Muscle layer of duodenum (tissue), 2 donors: Measurements from ENCODE around the gene HHAT.

Source experiments
- H3K27ac ChIP-seq: one replicate; pipeline ENCODE4 v1.7.0; 2013; ENCODE audit warnings: mild to moderate bottlenecking, low read length
- H3K27me3 ChIP-seq: one replicate; pipeline ENCODE4 v1.7.0; 2013; ENCODE audit warnings: low read depth, mild to moderate bottlenecking, control low read depth, low read length
- H3K36me3 ChIP-seq, 2 donors: one replicate each; pipeline ENCODE4 v1.7.0; 2013; ENCODE audit warnings: low read length in 2 of 2, control low read depth in 1 of 2, mild to moderate bottlenecking in 1 of 2; ENCODE audit not compliant: insufficient read depth in 2 of 2, control insufficient read depth in 1 of 2
- H3K4me1 ChIP-seq, 2 donors: one replicate each; pipeline ENCODE4 v1.7.0; 2013; ENCODE audit warnings: low read length in 2 of 2, mild to moderate bottlenecking in 2 of 2, control low read depth in 1 of 2, moderate library complexity in 1 of 2; ENCODE audit not compliant: insufficient read depth in 2 of 2, control insufficient read depth in 1 of 2
- H3K4me3 ChIP-seq, 2 donors: one replicate each; pipeline ENCODE4 v1.7.0; 2013; ENCODE audit warnings: low read length in 2 of 2, low read depth in 1 of 2, mild to moderate bottlenecking in 1 of 2
- H3K9me3 ChIP-seq, 2 donors: one replicate each; pipeline ENCODE4 v1.7.0; 2013; ENCODE audit warnings: low read length in 2 of 2, control low read depth in 1 of 2, mild to moderate bottlenecking in 1 of 2; ENCODE audit not compliant: control insufficient read depth in 1 of 2
- donor health status: healthy.

Gene HHAT

GRCh38 chr1:210588946-210589345, 260.2 kb downstream of the HHAT start:
- no peak overlapping the region for H3K27ac ChIP-seq
- H3K4me1 ChIP-seq: peaks cover 0 to 5% of the 10 kb centered on the region in 2 donors
- H3K36me3 ChIP-seq: no peaks in the 10 kb centered on the region
- H3K9me3 ChIP-seq: peaks cover 0 to 6% of the 10 kb centered on the region in 2 donors
- no peak overlapping the region for H3K4me3 ChIP-seq
- no peaks in the 10 kb centered on the region for H3K27me3 ChIP-seq

GRCh38 chr1:210591214-210591613, 262.5 kb downstream of the HHAT start:
- peaks cover 0 to 6% of the 10 kb centered on the region in 2 donors for H3K9me3 ChIP-seq
- no peaks in the 10 kb centered on the region for H3K36me3 ChIP-seq
- no peaks in the 10 kb centered on the region for H3K27me3 ChIP-seq
- H3K4me1 ChIP-seq: peaks cover 0 to 5% of the 10 kb centered on the region in 2 donors
- H3K4me3 ChIP-seq: no peak overlapping the region
- no peak overlapping the region for H3K27ac ChIP-seq

- H3K4me1 ChIP-seq: no peaks in the 10 kb centered on the region
- peaks cover 0 to 2% of the 10 kb centered on the region in 2 donors for H3K9me3 ChIP-seq
- no peak overlapping the region for H3K4me3 ChIP-seq
- H3K27ac ChIP-seq: no peak overlapping the region
- peaks cover 0 to 4% of the 10 kb centered on the region in 2 donors for H3K36me3 ChIP-seq
- H3K27me3 ChIP-seq: no peaks in the 10 kb centered on the region
Observed at GRCh38 chr1:210594605-210595004, 265.9 kb downstream of the HHAT start.

- Histone ChIP-seq H3K9me3 (no peaks in the 10 kb centered on the region), H3K4me1 (no peaks in the 10 kb centered on the region), H3K27ac (no peak overlapping the region), H3K36me3 (peaks cover 0 to 4% of the 10 kb centered on the region in 2 donors), H3K27me3 (no peaks in the 10 kb centered on the region), H3K4me3 (no peak overlapping the region)
Observed at GRCh38 chr1:210596641-210597040, 267.9 kb downstream of the HHAT start.

DNA sequence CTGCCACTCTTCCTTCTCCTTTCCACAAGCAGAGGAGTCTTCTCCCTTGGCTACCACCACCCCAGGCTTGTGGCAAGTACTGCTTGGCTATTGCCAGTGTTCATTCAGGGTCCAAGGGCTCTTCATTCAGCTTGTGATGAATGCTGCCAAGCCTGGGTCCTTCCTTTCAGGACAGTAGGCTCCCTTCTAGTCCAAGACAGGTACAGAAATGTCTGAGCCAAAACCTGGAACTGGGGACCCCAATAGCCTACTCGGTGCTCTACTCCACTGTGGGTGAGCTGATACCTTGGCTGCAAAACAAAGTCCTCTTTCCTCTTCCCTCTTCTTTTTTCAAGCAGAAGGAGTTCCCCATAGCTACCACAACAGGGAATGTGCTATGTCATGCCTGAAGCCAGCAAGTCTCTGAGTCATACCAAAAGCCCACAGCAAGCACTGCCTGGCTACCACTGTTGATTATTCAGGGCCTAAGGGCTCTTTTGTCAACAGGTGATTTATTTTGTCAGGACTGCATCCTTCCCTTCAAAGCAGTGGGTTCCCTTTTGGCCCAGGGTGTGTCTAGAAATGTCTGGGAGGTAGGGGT, 268.9 kb downstream of the HHAT start:
- Histone ChIP-seq H3K9me3 (no peaks in the 10 kb centered on the region), H3K36me3 (peaks cover 0 to 4% of the 10 kb centered on the region in 2 donors), H3K27ac (no peak overlapping the region), H3K4me1 (no peaks in the 10 kb centered on the region), H3K27me3 (no peaks in the 10 kb centered on the region), H3K4me3 (no peak overlapping the region)

- Histone ChIP-seq H3K9me3 (no peaks in the 10 kb centered on the region), H3K4me1 (no peaks in the 10 kb centered on the region), H3K4me3 (no peak overlapping the region), H3K27me3 (no peaks in the 10 kb centered on the region), H3K36me3 (peaks cover 0 to 4% of the 10 kb centered on the region in 2 donors), H3K27ac (no peak overlapping the region)
Observed at GRCh38 chr1:210598135-210598652, 269.5 kb downstream of the HHAT start.

- H3K4me1 ChIP-seq: no peaks in the 10 kb centered on the region
- no peaks in the 10 kb centered on the region for H3K9me3 ChIP-seq
- H3K27ac ChIP-seq: no peak overlapping the region
- no peak overlapping the region for H3K4me3 ChIP-seq
- H3K36me3 ChIP-seq: peaks cover 0 to 4% of the 10 kb centered on the region in 2 donors
- H3K27me3 ChIP-seq: no peaks in the 10 kb centered on the region
Observed at GRCh38 chr1:210600421-210601159, 271.9 kb downstream of the HHAT start.

DNA sequence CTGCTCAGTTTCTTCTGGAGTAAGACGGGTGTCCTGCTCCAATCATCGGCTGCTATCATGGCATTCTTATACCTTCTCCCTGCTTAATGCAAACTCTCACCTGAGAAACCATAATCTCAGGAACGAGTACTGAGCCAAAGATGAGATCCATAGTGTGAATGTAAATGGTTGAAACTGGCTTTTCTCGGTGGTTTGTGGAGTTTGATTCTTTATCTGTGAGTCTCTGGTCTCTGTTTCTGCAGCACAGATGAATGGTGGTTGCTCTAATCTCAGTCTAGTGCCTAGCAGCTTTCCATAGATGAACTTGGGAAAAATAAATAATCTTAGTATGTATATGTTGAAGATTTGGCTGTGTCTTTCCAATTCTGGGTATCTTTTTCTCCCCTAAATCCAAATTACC, 274.4 kb downstream of the HHAT start:
- H3K4me1 ChIP-seq: no peaks in the 10 kb centered on the region
- H3K9me3 ChIP-seq: no peaks in the 10 kb centered on the region
- no peak overlapping the region for H3K4me3 ChIP-seq
- H3K36me3 ChIP-seq: peaks cover 0 to under 1% of the 10 kb centered on the region in 2 donors
- no peak overlapping the region for H3K27ac ChIP-seq
- no peaks in the 10 kb centered on the region for H3K27me3 ChIP-seq

DNA sequence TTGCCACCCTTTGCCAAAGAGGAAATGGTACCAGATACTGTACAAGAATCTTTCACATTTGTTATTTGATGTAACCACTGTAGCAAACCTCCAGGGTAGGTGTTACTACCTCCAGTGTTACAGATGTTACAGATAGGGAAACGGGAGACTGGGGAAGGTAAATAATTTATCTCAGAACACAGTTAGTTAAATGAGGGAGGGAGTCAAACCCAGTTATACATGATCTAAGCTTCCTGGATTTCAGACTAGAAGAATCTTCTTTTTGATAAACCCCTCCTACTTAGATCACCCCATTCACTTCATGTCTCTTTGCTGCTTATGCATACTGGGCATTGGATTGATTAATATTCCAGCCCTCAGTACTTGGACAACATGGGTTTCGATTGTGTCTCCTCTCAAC, 276.4 kb downstream of the HHAT start:
- Histone ChIP-seq H3K36me3 (no peaks in the 10 kb centered on the region), H3K27me3 (no peaks in the 10 kb centered on the region), H3K9me3 (no peaks in the 10 kb centered on the region), H3K4me3 (no peak overlapping the region), H3K27ac (no peak overlapping the region), H3K4me1 (no peaks in the 10 kb centered on the region)

GRCh38 chr1:210607361-210607760, 278.7 kb downstream of the HHAT start:
- Histone ChIP-seq H3K9me3 (no peaks in the 10 kb centered on the region), H3K36me3 (no peaks in the 10 kb centered on the region)

DNA sequence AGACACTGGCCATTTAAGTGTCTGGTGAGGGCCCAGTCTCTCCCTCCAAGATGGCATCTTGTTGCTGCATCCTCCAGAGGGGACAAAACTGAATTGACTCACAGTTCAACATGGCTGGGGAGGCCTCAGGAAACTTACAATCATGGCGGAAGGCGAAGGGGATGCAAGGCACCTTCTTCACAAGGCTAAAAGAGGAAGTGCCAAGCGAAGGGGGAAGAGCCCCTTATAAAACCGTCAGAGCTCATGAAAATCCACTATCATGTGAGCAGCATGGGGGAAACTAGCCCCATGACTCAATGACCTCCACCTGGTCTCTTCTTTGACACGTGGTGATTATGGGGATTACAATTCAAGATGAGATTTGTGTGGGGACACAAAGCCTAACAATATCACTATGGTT, 280.1 kb downstream of the HHAT start:
- Histone ChIP-seq H3K27me3 (no peaks in the 10 kb centered on the region), H3K36me3 (no peaks in the 10 kb centered on the region), H3K4me3 (no peak overlapping the region), H3K9me3 (no peaks in the 10 kb centered on the region), H3K27ac (no peak overlapping the region), H3K4me1 (no peaks in the 10 kb centered on the region)

More at GRCh38 chr1:210607361-210607760, 278.7 kb downstream of the HHAT start:
- Histone ChIP-seq H3K4me3 (no peak overlapping the region), H3K27ac (no peak overlapping the region), H3K4me1 (no peaks in the 10 kb centered on the region), H3K27me3 (no peaks in the 10 kb centered on the region)
